Measurements from ENCODE around the gene TMEM82.

- TF ChIP-seq CTCF (IDR thresholded peaks at IDR 0.05) (no peak), EP300 (IDR thresholded peaks at IDR 0.05) (no peak), POLR2AphosphoS5 (IDR thresholded peaks at IDR 0.05) (no peak), POLR2A (IDR thresholded peaks at IDR 0.05) (no peak)
These were observed 21.4 kb upstream of the TMEM82 start for GRCh38 chr1:15720861-15721260.

Measured in stomach (tissue), 4 donors.